Thyroid gland (tissue), 4 donors: ENCODE results near the gene SLC8A1.

Experiments
- POLR2A ChIP-seq, 2 donors: fragments of 450-650 bp; IDR thresholded peaks; one replicate each; pipeline ENCODE4 v1.6.1; 2017; ENCODE audit warnings: antibody characterized with exemption in 2 of 2, mild to moderate bottlenecking in 2 of 2, moderate library complexity in 1 of 2
- TF ChIP-seq, protein P1 (sequence below), 6 experiments: fragments of 200-600 bp in 3 of 6; fragments of 450-650 bp in 3 of 6; sonication (generic) in 3 of 6; IDR thresholded peaks; one replicate each; pipeline ENCODE4 v1.5.1; 2016 to 2019; ENCODE audit warnings: antibody characterized with exemption in 6 of 6, mild to moderate bottlenecking in 2 of 6, inconsistent platforms in 1 of 6, moderate library complexity in 1 of 6

DNA sequence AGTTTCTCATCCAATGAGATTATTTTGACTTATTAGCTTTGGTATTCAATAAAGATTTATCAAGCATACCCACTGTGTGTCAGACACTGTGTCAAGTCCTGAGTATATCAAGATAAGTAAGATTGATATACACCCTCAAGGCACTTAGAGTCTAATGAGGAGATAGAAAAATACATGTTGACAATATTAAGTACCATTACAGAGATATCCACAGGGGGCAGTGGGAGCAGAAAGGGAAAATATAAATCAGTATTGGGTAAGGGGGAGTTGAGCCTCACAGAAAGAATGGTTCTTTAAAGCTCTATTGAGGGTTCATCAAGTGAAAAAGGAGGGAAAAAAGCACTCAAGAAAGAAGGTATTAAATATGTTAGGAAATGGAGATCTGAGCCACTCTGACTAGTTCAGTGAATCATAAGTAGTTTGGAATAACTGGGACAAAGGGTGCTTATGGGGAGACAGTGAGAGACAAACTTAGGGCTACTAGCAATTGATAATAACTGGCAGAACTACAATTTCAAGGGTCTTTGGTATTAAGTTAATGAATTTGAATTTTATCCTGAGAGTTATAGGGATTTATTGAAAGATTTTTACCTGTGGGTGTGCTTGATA, 45.5 kb upstream of the SLC8A1 start:
- no peak for TF ChIP-seq POLR2A (IDR thresholded peaks at IDR 0.05)
- TF ChIP-seq, protein P1, sequence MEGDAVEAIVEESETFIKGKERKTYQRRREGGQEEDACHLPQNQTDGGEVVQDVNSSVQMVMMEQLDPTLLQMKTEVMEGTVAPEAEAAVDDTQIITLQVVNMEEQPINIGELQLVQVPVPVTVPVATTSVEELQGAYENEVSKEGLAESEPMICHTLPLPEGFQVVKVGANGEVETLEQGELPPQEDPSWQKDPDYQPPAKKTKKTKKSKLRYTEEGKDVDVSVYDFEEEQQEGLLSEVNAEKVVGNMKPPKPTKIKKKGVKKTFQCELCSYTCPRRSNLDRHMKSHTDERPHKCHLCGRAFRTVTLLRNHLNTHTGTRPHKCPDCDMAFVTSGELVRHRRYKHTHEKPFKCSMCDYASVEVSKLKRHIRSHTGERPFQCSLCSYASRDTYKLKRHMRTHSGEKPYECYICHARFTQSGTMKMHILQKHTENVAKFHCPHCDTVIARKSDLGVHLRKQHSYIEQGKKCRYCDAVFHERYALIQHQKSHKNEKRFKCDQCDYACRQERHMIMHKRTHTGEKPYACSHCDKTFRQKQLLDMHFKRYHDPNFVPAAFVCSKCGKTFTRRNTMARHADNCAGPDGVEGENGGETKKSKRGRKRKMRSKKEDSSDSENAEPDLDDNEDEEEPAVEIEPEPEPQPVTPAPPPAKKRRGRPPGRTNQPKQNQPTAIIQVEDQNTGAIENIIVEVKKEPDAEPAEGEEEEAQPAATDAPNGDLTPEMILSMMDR (IDR thresholded peaks at IDR 0.05): no peak
